Adrenal gland (tissue), 5 donors: ENCODE results near the gene NDUFS6.

Experiments
- POLR2A ChIP-seq, 2 donors: fragments of 450-650 bp; IDR thresholded peaks; one replicate each; pipeline ENCODE4 v1.6.1; 2017; ENCODE audit warnings: antibody characterized with exemption in 2 of 2, mild to moderate bottlenecking in 2 of 2, moderate library complexity in 1 of 2
- TF ChIP-seq, protein P1 (sequence below), 6 experiments: fragments of 450-650 bp in 4 of 6; fragments of 200-600 bp in 2 of 6; sonication (generic) in 1 of 6; IDR thresholded peaks; 1 replicate in 5 of 6; 2 replicates in 1 of 6; pipeline versions ENCODE4 v1.5.1 to v1.8.0; 2016 to 2021; ENCODE audit warnings: antibody characterized with exemption in 6 of 6, mild to moderate bottlenecking in 2 of 6, moderate library complexity in 1 of 6
- donor health status: DM: no; HTN: no; CAD: no.

GRCh38 chr5:1755321-1755949, 45.8 kb upstream of the NDUFS6 start:
- TF ChIP-seq, protein P1, sequence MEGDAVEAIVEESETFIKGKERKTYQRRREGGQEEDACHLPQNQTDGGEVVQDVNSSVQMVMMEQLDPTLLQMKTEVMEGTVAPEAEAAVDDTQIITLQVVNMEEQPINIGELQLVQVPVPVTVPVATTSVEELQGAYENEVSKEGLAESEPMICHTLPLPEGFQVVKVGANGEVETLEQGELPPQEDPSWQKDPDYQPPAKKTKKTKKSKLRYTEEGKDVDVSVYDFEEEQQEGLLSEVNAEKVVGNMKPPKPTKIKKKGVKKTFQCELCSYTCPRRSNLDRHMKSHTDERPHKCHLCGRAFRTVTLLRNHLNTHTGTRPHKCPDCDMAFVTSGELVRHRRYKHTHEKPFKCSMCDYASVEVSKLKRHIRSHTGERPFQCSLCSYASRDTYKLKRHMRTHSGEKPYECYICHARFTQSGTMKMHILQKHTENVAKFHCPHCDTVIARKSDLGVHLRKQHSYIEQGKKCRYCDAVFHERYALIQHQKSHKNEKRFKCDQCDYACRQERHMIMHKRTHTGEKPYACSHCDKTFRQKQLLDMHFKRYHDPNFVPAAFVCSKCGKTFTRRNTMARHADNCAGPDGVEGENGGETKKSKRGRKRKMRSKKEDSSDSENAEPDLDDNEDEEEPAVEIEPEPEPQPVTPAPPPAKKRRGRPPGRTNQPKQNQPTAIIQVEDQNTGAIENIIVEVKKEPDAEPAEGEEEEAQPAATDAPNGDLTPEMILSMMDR (IDR thresholded peaks at IDR 0.05), result no peak
- TF ChIP-seq POLR2A (IDR thresholded peaks at IDR 0.05), result no peak
